HG02623 (cell line): ENCODE measurements around the gene TIAM1.

Source experiments
- ATAC-seq: cut with Tn5 transposase; IDR thresholded peaks from one replicate; pipeline ENCODE4 v1.9.1; 2021; ENCODE audit warnings: moderate library complexity; ENCODE audit not compliant: unreplicated experiment

Gene TIAM1

DNA sequence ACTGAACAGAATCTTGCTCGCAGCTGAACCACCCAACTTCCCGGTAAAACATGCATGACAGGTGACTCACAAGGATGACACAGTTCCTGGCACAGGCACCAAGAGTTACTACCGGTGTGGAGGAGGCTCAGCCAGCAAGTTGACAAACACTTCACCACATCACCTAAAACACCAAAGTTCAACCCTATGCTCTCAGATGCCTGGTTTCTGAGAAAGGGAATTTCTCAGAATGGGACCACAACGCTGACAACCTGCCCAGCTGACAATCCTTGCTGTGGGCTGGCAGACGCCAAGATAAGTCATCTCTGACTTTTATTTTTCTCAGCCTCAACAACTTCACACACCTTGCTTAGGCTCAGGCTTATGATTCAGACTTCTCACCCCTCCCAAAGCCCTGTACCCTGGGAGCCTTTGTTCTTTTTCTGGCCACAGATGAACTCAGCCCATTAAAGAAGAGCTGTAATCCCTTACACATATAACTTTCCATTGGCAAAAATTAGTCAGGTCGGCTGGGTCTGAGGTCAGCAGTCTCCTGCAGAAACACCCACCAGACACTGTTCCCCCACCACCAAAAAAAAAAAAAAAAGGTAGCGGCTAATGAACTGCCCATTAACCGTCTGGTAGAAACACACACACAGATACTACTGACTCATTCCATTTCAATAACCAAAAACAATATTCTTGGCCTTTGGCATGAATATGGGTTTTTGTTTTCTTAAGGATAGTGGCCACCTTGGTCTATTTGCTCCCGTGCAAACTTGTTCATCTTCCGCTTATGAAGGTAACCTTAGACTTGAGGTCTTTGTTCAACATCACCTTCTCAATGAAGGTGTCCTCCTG, 10.8 kb upstream of the TIAM1 start:
- ATAC-seq = no peak

DNA sequence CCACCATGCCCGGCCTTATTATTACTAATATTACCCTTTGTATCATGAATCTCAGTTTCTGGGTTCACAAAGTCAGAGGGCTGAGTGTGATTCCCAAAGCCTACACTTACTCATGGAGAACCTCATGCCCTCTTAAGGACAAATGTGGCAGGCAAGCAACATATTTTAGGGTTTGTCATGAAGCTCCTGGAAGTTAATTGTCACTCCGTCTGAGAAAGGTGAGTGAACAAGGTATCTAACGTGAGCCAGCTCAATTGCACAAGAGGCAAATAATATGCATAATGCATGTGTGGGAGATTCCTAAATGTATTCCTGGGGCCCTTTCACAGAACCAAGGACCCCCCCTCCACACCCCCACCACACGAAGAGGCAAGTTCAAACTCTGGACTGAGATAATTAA, 10.1 kb upstream of the TIAM1 start:
- ATAC-seq = no peak

DNA sequence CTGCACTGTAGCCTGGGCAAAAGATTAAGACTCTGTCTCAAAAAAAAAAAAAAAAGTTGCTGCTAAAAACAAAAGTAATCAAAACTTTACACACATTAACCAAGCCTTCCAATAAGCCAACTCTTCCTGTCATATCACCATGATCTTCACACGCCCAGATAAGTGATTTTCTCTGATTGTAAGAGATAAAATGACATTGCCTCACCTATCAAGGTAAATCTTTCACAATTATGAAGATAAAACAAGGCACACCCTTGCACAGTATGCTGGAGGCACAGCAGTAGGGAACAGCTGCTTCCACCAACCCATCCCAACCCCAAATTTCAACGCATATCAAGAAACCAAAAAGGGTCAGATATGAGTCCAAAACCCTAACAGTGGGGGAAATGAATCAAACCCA, 8.8 kb upstream of the TIAM1 start:
- ATAC-seq = no peak

DNA sequence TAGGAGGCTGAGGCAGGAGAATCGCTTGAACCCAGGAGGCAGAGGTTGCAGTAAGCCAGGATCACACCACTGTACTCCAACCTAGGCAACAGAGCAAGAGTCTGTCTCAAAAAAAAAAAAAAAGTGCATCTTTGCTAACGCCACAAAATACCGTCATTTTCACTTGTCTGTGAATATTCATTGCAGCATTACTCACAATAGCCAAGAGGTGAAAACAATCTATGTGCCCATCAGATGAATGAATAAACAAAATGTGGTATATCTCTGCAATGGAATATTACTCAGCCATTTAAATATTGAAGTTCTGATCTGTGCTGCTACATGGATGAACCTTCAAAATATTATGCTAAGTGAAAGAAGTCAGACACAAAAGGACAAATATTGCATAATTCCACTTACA, 7.9 kb upstream of the TIAM1 start:
- ATAC-seq = no peak

DNA sequence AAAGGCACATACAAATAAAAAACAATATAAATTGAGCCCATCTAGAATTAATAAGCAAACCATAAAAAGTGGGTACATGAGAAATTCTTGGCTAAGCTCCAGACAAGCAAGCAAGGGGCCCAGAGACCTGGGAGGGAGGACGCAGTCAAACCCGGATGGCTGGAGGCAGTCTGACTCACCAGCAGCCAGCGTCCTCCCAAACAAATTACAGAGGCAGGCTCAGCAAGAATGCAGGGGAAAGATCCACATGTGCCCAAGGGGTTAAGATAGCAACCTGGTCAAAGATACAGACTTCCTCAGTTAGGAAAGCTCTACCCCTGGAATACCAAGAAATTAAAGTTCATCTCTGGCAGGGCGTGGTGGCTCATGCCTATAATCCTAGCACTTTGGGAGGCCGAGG, 7.4 kb upstream of the TIAM1 start:
- no peak for ATAC-seq

GRCh38 chr21:31349208-31349607, 5.1 kb upstream of the TIAM1 start:
- ATAC-seq = no peak

- ATAC-seq = no peak
Observed at GRCh38 chr21:31348188-31348587, 4.1 kb upstream of the TIAM1 start.

- ATAC-seq = no peak
Observed at GRCh38 chr21:31347435-31348032, 3.5 kb upstream of the TIAM1 start.

GRCh38 chr21:31346256-31346821, 2.3 kb upstream of the TIAM1 start:
- no peak for ATAC-seq

- no peak for ATAC-seq
Observed at GRCh38 chr21:31345136-31345535, 1.1 kb upstream of the TIAM1 start.

- ATAC-seq = no peak
Observed at GRCh38 chr21:31343030-31343510, 991 bp downstream of the TIAM1 start.

DNA sequence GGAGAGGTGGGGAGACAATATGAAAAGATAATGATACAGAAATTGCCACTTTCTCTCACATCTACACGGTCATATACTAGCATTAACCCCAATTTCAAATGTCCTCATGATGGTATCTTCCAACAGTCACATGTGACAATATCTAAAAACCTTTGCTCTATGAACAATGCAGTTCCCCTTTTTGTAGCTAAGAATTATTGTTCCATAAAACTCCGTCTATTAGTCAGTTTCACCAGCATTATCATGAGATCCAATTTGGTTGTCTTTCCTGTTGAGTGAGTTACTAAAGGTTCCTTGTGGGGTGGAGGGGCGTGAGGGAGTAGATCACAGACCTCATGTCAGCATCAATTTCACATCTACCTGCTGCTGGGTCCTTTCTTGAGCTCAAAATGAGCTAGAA, 1.7 kb downstream of the TIAM1 start:
- ATAC-seq = no peak

GRCh38 chr21:31340942-31341487, 3.0 kb downstream of the TIAM1 start:
- no peak for ATAC-seq

DNA sequence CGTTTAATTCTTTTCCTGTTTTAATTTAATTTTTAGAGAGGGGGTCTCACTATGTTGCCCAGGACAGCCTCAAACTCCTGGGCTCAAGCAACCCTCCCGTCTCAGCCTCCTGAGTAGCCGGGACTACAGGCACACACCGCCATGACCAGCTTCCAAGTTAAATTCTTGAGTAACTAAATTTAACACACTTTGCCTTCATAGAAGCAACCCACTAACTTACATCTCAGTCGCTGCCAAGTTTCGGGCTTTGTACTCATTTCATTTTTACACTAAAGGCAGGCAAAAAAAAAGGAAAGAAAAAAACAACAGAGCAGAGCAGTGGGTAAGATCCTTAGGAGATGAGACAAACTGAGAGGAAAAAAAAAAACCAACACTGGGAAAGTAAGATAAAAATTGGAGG, 3.5 kb downstream of the TIAM1 start:
- no peak for ATAC-seq

- no peak for ATAC-seq
Observed at GRCh38 chr21:31339721-31340120, 4.3 kb downstream of the TIAM1 start.

- no peak for ATAC-seq
Observed at GRCh38 chr21:31338908-31339368, 5.1 kb downstream of the TIAM1 start.

- no peak for ATAC-seq
Observed at GRCh38 chr21:31337996-31338907, 5.8 kb downstream of the TIAM1 start.

GRCh38 chr21:31337086-31337485, 7.0 kb downstream of the TIAM1 start:
- ATAC-seq = no peak

DNA sequence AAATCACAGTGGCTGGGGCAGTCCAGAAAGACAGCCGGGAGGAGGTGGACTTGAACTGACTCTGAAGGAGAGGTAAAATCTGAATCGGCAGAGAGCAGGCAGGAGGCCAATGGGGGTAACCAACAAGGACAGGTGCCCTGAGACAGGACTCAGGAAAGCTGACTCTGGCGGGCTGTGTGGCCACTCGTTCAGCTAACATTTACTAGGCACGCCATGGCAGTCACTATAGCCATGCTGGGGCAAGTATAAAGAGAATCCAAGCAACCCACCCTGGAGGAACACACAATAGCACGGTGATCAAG, 7.4 kb downstream of the TIAM1 start:
- ATAC-seq = no peak

DNA sequence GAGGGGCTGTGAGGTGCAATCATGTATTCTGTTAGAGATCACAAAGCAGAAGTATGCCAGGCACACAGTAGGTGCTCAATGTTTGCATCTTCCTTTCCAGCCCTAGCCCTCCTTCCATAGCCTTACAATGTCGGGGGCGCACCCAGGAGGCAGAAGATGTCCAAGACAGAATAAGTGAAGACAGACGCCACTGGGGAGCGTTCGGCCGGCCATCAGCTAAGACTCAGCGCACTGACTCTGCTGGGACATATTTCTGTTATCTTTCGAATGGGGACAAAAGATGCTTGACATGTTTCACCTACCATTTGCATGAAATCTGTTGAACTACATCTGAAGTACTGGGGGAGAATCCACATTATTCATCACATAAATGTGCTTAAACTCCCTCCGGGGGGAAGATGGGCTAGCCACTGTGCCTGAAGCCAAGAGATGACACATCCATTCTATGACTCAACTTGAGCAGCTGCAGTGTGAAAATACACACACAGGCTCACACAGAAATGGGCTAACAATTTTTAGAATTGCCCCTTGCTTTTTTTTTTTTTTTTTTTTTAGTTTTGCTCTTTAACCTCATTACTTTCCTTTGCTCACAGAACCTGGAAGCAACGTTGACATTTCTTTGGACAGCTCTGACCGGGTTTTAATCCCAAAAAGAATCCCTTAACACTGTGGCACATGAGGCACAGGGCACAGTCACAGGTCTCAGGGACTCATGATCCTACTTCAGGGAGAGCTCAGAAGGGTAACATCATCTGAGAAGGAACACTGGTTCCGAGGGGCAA, 7.9 kb downstream of the TIAM1 start:
- ATAC-seq = no peak
